MV-4-11 (cell line): Measurements from ENCODE around the gene TSHZ1.

Experiments used
- DNase-seq: peaks from one replicate; lab custom pipeline; 2025; lab: John Stamatoyannopoulos, UW

Gene TSHZ1

DNA sequence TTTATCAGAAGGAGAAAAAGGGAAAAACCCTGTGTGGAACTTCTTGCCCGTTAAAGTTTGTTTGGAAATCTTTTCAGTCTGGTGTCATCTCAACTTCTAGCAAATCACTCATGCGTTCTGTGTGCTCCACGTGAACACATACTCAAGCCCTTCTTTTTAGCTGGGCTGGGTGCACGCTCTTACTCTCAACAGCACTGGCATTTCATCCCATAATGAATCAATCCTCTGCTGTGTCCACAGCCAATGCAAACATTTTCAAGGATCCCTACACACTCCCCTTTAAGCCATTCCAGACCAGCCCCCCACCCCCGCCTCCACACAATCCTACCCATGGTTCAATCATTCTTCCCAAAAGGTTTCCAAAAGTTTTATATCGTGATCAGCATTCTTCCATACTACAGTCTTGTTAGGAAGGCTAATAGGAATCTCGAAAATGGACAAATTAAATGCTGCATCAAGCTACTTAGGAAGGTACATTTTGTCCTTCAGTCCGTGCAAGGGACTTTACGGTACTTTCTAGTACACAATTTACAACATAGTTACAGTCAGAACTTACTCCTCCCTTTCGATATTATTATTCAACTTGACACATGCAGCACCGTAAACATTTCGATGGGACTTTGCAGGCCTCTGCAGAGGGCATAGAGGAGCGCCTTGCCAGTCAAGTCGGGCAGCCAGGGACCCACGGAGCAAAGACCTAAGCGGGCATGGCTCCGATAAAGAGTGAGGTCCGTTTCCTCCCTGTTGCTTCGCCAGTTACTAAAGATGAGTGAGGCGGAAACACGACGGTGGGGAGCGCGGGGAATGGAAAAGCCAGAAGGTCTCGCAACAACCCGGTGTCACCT lies 3.1 kb upstream of the TSHZ1 start:
- DNase-seq = peak; percentile 27

DNA sequence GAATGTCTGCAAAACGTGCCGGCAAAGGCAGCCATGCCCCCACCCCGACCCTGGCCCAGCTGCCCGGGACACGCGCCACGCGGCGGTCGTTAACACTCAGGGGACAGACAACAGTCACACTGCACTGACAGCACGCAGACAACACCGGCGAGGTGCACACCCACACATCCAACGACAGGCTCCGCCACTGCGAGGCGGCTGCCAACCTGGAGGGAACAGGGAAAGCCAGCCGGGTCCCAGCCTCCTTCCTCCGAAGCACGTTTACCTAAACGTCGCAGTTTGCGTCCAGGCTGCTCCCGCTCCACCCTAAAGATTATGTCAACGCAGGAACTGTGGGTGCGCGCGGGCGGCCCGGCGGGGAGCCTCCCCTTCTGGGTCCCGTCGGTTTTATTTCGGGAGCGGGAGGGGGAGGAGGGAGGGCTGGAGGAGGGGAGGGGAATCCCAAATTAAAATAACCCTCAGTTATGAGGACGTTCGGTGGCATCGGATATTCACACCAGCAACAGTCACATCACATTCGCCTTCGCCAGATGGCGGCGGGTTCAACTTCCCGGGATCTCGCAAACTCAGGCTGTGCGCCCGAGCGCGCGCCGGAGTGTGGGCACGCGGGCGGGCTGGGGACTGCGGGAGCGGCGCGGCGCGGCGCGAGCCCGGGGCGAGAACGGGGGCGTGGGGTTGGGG lies 2.3 kb upstream of the TSHZ1 start:
- peak; percentile 45 for DNase-seq

DNA sequence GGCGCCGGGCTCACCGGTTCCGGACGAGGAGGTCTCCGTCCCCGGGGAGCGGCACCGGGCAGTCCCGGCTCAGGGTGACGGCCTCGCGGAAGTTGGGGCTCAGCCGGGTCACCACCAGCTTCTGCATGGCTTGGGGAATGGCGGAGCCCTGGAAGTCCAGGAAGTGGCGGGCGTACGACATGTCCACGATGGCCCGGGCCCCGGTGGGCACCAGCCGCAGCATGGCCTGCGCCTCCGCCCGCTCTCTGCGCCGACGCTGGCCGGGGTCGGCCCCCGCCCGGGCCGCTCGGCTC lies 1.8 kb upstream of the TSHZ1 start:
- DNase-seq = no peak

DNA sequence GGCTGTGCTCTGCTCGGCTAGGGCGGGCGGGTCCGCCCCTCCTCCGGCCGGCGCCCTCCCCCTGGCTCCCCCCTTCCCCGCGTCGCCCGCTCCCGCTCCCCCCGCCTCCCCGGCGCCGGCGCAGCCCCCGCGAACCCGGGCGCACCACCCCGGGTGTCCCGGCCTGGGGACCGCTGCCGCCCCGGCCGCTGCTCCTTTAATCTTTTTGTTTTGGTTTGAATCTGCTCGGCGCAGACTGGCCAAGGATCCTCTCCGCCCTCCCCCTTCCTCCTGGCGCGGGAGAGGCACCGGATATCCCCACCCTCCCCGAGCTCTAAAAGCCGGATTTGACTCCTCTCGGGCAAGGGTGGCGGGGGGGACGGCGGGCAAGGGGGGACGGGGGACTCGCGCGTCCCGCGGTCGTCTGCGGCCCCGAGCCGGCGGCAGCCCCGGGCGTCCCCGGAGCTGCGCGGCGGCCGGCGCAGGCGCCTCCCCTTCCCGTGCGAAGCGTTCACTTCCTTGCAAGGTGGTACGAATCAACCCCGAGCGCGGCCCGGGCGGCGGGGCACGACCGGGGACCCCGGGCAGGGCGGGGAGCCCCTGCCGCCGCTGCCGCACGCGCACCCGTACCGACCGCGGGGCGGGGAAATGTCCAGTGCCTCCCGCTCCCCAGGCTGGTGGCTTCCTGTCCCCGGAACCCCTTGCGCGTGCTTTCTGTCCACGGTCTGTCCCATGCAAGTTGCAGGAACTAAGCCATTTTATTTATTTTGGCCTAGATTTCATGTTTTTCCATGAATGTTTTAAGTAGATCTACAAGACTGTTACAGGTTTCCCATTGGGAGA lies 1.3 kb upstream of the TSHZ1 start, which contains the start of gene PTGR3:
Gene PTGR3, minus strand, starts transcription at position 11 of the 822 bp plus-strand sequence. CDS start 81 bp downstream, outside the sequence.
- DNase-seq = peak; percentile 75

DNA sequence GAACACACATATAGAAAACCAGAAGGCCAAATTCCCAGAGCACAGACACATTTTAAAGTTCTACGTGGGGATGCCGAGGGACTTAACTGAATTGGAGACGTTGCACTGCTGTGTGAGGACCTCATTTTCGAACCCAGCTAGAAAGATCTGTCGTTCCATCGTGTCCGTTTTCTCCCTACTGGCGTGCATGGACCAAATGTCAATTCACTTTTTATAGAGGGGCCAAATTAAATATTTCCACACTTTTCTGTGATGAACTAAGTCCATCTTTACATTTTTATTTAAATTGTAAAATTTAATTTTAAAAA lies 692 bp upstream of the TSHZ1 start:
- DNase-seq = peak; percentile 64

DNA sequence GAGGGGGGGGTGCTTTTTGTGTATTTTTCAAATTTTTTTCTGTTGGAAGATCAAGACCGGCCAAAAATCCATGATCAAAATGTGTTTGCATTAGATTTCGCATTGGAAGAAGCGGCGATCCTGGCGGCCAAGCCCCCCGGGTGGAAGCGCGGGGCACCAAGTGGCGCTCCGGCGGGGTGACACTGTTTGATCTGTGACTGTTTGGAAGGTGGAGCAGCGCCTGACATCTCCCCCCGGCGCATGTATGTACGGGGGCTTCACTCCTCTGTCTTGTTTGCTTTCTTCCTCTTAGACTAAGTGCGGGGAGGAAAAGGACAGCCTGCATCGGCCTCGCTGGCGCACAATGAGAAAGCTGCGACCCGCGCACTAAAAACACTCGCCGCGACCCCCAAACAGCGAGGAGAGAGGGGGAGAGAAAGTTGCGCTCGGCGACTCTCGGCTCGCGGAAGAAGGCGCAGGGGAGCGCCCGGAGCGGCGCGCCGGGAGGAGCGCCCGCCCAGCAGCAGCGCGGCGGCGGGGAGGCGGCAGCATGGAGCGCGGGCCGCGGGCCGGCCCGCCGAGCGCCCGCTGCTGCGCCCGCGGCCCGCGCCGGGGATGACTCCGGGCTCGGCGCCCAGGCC lies 515 bp downstream of the TSHZ1 start:
- DNase-seq = no peak

DNA sequence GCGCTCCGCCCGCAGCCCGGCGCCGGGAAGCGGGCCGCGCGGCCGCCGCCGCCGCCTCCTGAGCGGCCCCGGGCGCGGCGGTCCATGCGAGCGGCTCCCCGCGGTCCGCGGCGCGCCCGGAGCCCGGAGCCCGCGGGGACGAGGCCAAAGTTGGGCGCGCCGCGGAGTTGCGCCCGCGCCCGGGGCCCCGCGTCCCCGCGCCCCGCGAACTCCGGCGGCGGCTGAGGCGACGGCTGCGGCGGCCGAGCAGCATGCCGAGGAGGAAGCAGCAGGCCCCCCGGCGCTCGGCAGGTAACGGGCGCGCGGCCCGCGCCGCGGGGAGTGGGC lies 992 bp downstream of the TSHZ1 start:
- DNase-seq = no peak

DNA sequence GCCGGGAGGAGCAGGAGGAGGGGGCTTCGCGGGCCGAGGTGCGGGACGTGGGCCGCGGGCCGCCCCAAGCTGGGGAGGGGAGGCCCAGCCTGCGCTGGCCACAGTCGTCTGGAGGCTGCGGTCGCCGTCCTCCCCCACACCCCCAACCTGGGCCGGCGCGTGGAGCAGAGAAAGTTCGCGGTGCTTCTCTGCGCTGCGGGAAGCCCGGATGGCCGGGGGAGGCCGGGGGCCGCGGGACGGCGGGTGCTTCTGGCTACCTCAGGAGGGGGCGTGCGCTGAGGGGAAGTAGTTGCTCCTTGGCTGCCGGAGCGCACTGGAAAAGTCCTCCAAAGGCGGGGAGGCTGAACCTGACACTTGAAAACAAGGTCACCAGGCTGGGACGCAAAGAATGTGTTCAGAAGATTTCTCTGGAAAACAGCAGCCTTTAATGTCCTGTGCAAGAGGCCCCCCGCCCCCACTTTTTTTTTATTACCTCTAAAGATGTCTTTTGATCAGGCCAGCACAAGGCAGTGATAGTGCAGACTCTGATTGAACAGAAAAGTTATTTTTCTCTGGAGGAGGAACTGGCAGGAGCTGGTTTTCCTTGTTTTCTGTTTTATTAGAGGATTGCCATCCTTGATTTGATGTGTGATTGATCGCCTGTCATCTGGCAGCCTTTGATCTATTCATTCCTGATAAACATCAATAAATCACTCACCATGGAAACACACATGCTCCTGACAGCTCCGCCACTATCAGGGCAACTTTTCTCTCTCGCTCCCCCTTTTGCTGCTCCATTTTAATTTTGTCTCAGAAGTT lies 1.6 kb downstream of the TSHZ1 start:
- peak; percentile 16 for DNase-seq

DNA sequence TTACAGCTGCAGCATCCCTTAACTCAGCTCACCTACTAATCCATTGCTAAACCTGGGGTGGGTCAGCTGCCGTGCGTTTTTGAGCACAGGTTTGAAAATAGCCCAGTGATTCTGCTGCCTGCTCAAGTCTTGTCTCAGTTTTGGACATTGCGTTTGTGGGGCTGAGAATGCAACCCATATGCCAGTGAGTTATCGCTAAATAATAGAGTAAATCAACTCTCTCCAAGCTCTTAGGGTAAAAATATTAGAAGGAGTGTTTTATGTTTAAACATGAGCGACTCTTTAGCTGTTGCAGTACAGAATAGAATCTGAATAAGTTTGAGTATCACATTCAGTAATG lies 2.1 kb downstream of the TSHZ1 start:
- DNase-seq = no peak

DNA sequence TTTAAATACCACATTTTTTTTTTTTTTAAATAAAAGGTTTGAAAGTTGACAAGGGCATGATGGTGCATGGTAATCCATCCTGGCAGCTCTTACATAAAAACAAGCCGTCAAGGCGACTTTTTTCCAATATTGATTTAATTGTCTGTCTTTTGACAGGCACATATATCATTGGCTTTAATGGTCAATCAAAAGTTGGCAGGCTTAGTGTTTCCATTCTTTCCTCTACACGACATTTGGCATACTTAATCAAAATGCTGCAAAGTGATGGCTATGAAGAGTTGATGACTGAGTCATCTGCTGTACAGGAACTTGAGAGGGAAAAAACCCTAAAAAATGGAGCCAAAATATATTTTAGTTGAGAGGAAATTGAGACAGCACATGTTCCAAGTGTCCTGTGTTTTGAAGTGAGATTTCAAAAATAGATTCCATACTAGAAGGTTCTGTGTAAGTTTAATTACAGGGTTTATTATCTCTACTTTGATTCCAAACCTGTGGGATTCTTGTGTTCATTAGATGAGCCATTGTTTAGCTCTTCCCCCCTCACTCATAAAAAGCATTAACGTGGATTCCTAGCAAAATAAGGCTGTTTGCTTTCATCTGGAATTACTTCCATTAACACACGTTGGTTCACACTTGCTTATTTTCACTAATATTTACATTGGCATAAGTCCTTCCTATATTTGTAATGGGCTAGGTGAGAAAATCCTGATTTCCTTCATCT lies 3.2 kb downstream of the TSHZ1 start:
- DNase-seq = no peak

DNA sequence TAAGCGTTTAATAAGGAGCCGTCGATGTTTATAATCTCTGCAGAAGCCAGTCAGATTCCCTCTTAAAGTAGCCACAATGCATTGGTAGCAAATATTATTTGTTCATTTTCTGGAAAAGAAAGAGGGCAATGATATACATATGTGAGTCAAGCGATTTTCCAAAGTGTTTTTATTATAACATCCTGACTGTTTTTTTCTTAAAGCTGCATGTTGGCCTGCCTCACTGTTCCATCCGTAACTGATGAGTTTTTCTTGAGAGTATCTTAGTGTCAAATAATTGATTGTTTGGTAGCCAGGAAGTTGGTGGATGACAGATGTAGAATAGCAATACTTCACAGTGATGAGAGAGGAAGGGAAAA lies 3.7 kb downstream of the TSHZ1 start:
- no peak for DNase-seq

DNA sequence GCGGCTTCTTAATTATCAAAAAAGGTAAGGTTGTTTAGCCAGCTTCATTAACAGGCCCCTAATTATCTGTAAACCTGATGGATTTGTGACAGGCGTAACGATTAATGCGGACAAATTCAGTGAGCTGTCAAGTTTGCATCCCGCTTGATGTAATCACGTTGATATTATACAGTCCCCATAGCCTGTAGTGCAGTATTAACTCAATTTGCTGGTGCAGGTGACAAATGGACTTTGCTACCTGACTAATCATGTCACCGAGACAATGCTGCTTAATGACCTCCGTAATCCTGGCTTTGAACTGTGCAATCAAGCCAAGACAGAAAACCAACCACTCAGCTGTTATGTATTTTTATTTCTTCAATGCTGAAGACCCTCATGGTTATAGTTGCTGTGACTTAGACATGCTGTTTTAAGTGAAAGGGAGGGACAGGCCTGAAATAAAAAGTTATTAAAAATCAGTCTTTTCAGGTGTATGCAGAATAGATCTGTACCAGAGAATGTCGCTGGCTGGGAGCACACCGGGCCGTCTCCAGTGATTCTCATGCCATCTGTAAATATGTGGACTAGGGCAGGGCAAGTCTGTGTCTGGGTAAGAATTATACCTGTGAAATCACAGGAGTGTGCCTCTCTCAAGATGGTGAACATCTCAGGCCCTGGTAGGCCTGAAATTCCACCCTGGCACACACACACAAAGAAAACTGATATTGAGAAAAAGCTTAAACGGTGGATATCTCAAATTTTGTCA lies 4.3 kb downstream of the TSHZ1 start:
- no peak for DNase-seq

DNA sequence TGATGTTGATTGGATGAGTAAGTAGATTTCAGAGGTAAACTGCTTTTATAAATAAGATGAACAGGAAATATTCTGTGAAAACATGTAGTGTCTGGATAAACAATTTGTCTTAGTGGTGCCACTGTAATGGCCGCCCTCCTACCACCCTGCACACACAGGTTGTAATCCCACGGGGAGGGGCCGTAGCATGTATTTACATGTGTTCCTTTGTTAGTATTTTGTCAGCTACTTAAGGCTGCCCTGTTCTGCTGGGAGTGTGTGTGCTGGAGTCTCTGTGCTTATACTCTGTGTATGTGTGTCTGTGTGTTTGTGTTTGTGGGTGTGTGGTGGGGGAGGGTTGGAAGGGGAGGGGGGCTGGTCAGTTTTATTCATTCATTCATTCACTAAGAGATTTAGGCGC lies 5.1 kb downstream of the TSHZ1 start:
- no peak for DNase-seq

DNA sequence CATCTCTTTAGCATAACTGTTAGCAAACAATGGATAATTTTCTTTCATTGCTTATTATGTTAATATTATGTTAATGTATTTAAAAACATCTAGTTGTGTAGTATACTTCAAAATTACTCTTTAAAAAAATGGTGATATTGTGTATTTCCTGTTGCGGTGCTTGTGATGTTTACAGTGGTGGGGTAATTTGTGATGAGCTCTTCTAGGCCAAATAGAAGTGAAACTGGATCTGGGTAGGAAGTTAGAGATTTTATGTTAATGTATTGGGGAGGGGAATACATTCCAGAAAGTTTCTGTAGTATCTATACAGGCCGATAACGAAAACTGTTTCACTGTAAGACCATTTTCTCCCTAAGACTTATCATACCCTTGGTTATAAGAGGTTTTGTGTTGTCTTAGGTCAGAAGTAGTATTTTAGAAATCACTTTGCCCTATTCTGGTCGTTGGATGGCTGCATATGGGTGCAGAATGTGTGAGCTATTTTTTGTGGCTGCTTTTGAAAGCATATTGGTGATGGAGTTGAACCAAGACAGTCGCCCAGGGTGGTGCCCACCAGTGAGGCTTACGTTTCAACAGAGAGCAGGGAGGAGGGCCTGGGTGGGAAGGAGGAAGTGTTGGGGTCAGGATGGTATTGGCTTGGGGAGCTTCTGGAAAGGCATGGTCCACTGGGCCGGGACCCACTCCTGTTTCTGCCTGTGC lies 5.8 kb downstream of the TSHZ1 start:
- peak; percentile 63 for DNase-seq

DNA sequence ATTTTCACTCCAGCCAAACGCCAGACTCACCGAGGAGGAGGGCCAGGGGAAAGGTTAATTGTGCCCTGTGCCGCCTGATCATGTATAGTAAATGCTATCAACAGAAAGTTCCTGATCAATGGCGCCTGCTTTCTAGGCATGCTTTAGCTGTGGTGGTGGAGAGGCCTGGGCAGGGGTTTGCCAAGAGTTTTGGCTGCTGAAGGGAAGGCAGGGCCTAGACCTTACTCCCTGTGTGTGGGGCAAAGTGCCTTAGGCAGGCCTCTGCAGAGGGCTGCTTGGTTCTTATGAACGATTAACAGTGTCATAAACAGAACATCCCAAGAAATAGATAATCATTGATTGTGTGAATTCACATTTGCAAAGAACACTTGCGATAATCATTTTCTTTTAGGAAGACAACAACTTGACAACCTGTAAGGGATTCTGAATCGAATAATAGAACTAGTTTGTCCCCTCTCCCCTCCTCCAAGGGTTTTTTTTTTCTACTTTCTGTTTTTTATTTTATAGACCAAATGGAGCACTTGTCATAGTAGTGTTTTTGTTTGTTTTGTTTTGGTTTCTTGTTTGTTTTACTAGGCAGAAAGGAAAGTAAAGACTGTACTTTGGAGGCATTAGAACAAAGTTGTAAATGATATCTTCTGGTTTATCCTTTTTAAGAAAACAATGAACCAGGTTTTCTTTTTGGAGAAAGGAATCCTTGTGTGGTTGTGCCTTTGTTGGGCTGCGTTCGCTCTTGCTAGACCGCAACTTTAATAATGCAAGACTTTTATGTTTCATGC lies 6.5 kb downstream of the TSHZ1 start:
- DNase-seq = no peak

DNA sequence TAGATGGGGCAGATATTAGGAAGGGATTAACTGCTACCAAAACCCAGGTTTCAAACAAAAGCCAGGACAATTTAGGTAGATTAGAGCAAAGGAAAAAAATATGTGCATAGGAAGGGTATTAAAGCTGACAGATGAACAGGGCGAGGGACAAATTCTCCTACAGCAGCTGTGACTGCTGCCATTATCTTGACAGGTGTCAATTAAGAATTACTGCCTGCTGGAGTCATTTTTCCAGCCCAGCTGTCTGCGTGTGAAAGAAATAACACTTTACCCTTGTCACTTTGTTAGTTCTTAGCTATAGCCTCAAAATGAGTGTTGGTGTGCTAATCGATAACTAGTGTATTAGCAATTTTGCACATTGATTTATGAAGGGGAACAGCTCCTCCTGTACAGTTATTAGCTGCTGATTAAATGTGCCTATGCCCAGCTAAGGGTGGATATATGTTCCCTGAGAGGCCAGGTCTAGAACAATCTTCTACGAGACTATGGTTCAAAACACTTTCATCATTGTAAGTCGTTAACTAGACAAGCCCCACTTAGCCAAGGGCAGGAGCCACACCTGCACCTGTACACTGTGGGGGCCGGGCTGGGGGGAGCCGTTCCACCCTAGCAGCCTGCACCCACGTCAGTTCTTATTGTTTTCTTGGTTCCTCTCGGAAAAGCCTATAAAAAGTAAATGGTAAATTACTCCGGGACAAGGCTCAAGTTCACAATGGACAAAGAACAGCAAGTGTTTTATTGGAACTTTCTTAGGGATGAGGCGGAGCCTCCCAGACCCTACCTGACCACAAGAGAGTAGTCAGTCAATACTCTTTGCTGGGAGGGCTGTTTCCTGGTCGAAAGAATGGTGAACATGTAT lies 7.7 kb downstream of the TSHZ1 start:
- DNase-seq = no peak

DNA sequence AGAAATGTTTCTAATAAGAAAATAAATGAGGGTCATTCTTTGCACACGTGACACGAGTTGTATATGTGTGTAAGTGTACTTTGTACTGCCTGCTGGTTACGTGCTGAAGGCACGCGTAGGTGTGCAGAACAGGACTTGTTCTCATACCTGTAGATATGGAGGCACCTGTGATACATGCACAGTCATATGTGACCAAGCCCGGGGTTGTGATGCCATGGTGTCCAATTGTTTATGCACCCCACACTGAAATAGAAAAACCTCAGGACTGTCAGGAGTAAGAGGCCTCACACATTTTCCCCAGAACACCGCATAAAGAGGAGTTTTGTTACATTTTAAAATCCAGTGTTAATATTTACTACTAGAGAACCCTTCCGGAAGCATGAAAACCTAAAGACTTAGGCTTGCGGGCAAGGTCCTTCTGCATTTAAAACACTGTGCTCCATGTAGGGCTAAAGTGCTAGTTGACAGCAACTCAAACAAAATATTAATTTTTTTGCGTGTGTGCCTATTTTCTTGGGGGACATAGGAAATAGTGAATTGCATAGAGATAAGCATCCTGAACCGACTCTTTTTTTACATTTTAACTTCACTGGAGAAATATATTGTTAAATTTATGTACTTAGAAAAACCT lies 9.3 kb downstream of the TSHZ1 start:
- no peak for DNase-seq
